ENCODE data around the gene CMTR1.

Gene CMTR1

DNA sequence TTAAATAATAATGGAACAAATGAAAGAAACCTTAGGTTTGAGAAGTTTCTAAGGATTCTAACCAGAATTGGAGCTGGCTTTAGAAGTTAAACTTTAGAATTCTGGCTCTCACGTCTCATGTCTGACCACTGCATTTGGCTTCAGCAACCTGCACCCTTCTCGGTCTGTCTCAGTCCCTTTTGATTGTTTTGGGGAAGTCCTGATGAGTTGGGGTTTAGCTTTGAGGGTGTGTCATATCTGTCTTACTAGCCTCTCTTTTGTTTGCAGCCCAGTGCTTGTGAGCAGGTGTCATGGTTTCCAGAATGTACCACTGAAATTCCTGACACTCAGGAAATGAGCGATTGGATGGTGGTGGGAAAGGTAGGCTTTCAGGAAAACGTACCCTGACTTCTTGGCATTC is 17.0 kb downstream of the CMTR1 start:
- Mint-ChIP-seq H3K4me1 (peaks cover 2% of the 10 kb centered on the region), H3K27me3 (no peaks in the 10 kb centered on the region), H3K4me3 (no peak overlapping the region), H3K9me3 (no peaks in the 10 kb centered on the region), H3K36me3 (peaks cover 62% of the 10 kb centered on the region), H3K27ac (no peak overlapping the region)
- CTCF ChIA-PET, result no interaction called here
- no peak for DNase-seq

- CTCF ChIA-PET, result interaction anchor here (0.8 kb wide), 1 partner anchor 10 kb away, joined by 3 read pairs; no protein-coding TSS in a partner anchor
- H3K4me1 Mint-ChIP-seq, result peaks cover 2% of the 10 kb centered on the region
- H3K4me3 Mint-ChIP-seq, result no peak overlapping the region
- DNase-seq, result no peak
- no peak overlapping the region for H3K27ac Mint-ChIP-seq
- H3K27me3 Mint-ChIP-seq, result no peaks in the 10 kb centered on the region
- H3K36me3 Mint-ChIP-seq, result peaks cover 65% of the 10 kb centered on the region
- H3K9me3 Mint-ChIP-seq, result no peaks in the 10 kb centered on the region
These were observed 18.6 kb downstream of the CMTR1 start for GRCh38 chr6:37451441-37452193.

- no peak for DNase-seq
- Mint-ChIP-seq H3K27ac (no peak overlapping the region), H3K36me3 (peaks cover 67% of the 10 kb centered on the region), H3K4me1 (peaks cover 2% of the 10 kb centered on the region), H3K9me3 (no peaks in the 10 kb centered on the region), H3K27me3 (no peaks in the 10 kb centered on the region), H3K4me3 (no peak overlapping the region)
- CTCF ChIA-PET, result interaction anchor here (0.6 kb wide), 1 partner anchor 204 kb away, joined by 3 read pairs; no protein-coding TSS in a partner anchor
These were observed 19.5 kb downstream of the CMTR1 start for GRCh38 chr6:37452522-37452921.

DNA sequence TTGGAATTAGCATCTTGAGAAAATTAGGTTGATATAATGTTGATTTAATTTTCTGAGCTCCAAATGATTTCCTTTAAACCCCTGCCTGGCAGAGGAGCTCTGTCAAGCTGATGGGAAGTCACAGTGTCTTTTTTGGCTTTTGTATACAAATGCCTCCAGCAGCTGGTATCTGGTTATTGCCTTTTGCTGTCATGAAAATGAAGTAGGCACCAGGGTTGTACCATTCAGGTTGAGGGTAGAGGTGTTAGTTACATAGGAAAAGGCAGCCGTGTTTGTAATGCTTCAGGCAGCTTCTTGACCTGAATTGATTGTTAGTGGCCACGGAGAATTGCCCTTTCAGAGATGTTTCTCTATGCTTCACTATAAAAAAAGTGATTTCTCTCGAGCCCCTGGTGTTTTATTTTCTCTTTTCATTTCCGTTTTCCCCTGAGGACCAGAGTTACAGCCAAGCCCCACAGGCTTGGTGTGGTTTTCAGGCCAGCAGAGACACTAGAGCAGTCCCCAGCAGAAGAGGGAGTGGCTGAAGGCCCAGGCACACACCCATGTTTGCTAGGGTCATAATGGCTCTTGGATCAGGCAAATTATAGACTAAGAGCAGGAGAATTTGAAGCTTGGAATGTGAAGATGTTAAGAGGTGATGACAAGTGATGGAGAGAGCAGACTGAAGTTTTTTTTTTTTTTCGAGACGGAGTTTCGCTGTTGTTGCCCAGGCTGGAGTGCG is 21.6 kb downstream of the CMTR1 start:
- DNase-seq, result no peak
- Mint-ChIP-seq H3K4me3 (no peak overlapping the region), H3K36me3 (peaks cover 79% of the 10 kb centered on the region), H3K27me3 (no peaks in the 10 kb centered on the region), H3K4me1 (peaks cover 2% of the 10 kb centered on the region), H3K27ac (no peak overlapping the region), H3K9me3 (no peaks in the 10 kb centered on the region)
- CTCF ChIA-PET, result interaction anchor here (1.3 kb wide), 1 partner anchor 14 kb away, joined by 3 read pairs; no protein-coding TSS in a partner anchor

DNA sequence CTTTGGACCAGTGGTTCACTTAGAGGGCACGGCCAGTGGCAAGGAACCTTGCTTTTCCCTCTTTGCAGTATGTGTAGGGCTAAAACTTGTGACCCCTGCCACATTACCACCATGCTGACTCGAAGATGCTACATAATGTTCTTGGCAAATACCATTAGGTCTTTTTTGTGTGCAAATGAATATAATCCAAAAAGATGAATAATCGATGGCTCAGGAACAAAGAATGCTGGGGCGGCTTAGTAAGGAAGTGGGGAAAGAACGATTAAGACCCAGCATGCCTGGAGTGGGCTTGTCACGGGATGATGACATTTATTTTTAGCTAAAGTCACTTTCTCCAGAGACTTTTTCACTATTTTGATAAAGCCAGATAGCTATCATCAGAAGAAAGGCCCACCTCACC is 23.1 kb downstream of the CMTR1 start:
- CTCF ChIA-PET, result no interaction called here
- H3K9me3 Mint-ChIP-seq, result no peaks in the 10 kb centered on the region
- DNase-seq, result no peak
- H3K27me3 Mint-ChIP-seq, result no peaks in the 10 kb centered on the region
- H3K4me1 Mint-ChIP-seq, result peaks cover 2% of the 10 kb centered on the region
- H3K4me3 Mint-ChIP-seq, result no peak overlapping the region
- H3K36me3 Mint-ChIP-seq, result peaks cover 76% of the 10 kb centered on the region
- H3K27ac Mint-ChIP-seq, result no peak overlapping the region

DNA sequence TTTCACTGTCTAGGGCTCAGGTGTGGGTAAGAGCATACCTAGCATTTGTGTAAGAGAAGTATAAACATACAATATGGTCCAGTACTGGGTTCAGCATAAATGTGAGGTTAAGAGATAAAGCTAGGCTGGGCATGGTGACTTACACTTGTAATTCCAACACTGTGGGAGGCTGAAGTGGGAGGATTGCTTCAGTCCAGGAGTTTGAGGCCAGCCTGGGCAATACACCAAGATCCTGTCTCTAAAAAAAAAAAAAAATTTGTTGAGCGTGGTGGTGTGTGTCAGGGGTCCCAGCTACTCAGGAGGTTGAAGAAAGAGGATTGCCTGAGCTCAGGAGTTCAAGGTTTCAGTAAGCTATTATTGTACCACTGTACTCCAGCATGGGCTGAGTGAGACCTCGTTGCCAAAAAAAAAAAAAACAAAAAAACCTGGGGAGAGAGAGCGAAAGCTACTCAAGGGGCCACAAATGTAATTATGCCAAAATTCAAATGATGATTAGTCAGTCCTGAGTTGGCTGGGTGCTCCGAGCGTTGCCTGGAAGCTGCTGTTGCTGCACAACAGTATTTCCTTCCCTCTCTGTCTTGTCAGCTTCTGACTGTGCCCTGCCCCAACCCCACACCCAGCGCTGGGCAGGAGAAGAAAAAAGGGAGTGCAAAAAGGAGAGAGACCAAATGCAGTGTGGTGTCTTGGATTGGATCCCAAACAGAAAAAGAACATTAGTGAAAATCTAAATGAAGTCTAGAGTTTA is 24.0 kb downstream of the CMTR1 start:
- Mint-ChIP-seq H3K4me3 (no peak overlapping the region), H3K27me3 (no peaks in the 10 kb centered on the region), H3K27ac (no peak overlapping the region), H3K9me3 (no peaks in the 10 kb centered on the region), H3K36me3 (peaks cover 77% of the 10 kb centered on the region), H3K4me1 (peaks cover 2% of the 10 kb centered on the region)
- no peak for DNase-seq
- CTCF ChIA-PET, result no interaction called here

DNA sequence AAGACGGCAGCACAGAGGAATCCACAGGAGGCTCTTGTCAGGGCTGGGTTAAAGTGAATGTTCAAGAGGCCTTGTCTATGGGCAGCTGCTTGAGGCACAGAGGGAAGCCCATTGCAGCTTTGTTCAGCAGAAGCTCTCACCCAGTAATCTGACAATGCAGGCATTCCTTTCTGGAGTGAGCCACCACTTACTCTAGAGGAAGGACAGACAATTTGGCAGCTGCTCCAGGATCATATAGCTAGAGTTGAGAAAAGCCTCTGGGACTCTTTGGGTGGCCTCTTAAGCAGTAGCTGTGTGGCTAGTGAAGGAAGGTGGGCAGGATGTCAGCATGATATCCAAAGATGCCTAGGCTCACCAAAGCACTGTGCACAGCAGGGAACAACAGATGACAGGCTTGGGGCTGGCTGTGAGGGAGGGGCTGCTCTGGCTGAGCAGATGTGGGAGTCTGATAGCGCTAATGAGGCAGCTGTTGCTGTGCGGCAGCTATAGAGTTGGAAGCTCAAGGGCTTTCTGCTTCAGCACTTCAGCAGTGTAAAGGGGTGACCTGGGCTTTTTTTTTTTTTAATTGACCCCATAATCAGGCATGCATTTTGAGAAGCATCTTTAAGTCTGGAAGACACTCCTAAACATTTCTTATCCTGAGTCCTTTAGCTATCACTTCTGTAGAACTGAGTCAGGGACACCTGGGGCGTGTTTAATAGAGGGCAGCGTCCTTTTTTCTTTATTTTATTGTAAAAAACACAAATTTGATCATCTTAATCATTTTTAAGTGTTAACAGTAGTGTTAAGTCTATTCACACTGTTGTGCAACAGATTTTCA is 27.2 kb downstream of the CMTR1 start:
- H3K36me3 Mint-ChIP-seq, result peaks cover 75% of the 10 kb centered on the region
- H3K27ac Mint-ChIP-seq, result no peak overlapping the region

GRCh38 chr6:37460805-37461204 is 27.8 kb downstream of the CMTR1 start:
- no peaks in the 10 kb centered on the region for H3K9me3 Mint-ChIP-seq
- H3K36me3 Mint-ChIP-seq, result peaks cover 73% of the 10 kb centered on the region
- DNase-seq, result no peak
- no peaks in the 10 kb centered on the region for H3K4me1 Mint-ChIP-seq
- H3K4me3 Mint-ChIP-seq, result no peak overlapping the region
- H3K27me3 Mint-ChIP-seq, result no peaks in the 10 kb centered on the region
- CTCF ChIA-PET, result no interaction called here
- no peak overlapping the region for H3K27ac Mint-ChIP-seq

More for the DNA sequence above, 27.2 kb downstream of the CMTR1 start:
- Mint-ChIP-seq H3K9me3 (no peaks in the 10 kb centered on the region), H3K4me3 (no peak overlapping the region), H3K4me1 (no peaks in the 10 kb centered on the region), H3K27me3 (no peaks in the 10 kb centered on the region)
- DNase-seq, result no peak
- CTCF ChIA-PET, result interaction anchor here (0.9 kb wide), 1 partner anchor 110 kb away, joined by 3 read pairs; no protein-coding TSS in a partner anchor

- CTCF ChIA-PET, result no interaction called here
- H3K36me3 Mint-ChIP-seq, result peaks cover 67% of the 10 kb centered on the region
These were observed 30.1 kb downstream of the CMTR1 start for GRCh38 chr6:37463110-37463509.

GRCh38 chr6:37467718-37468117 is 34.7 kb downstream of the CMTR1 start:
- no peak overlapping the region for H3K4me3 Mint-ChIP-seq
- CTCF ChIA-PET, result interaction anchor here (0.8 kb wide), 1 partner anchor 128 kb away, joined by 3 read pairs; no protein-coding TSS in a partner anchor
- H3K27ac Mint-ChIP-seq, result no peak overlapping the region
- peaks cover 59% of the 10 kb centered on the region for H3K36me3 Mint-ChIP-seq
- H3K27me3 Mint-ChIP-seq, result no peaks in the 10 kb centered on the region
- no peak for DNase-seq
- H3K4me1 Mint-ChIP-seq, result no peaks in the 10 kb centered on the region
- H3K9me3 Mint-ChIP-seq, result no peaks in the 10 kb centered on the region

More at GRCh38 chr6:37463110-37463509, 30.1 kb downstream of the CMTR1 start:
- Mint-ChIP-seq H3K4me1 (no peaks in the 10 kb centered on the region), H3K9me3 (no peaks in the 10 kb centered on the region), H3K4me3 (no peak overlapping the region), H3K27ac (no peak overlapping the region), H3K27me3 (no peaks in the 10 kb centered on the region)
- no peak for DNase-seq

- Mint-ChIP-seq H3K36me3 (peaks cover 62% of the 10 kb centered on the region), H3K4me3 (no peak overlapping the region), H3K4me1 (no peaks in the 10 kb centered on the region), H3K27me3 (no peaks in the 10 kb centered on the region), H3K9me3 (no peaks in the 10 kb centered on the region), H3K27ac (no peak overlapping the region)
- CTCF ChIA-PET, result interaction anchor here (0.7 to 1.2 kb wide), 3 partner anchors 10 to 218 kb away, joined by 3 to 4 read pairs (median 3); no protein-coding TSS in a partner anchor
- no peak for DNase-seq
These were observed 40.5 kb downstream of the CMTR1 start for GRCh38 chr6:37473364-37474095.

- Mint-ChIP-seq H3K27me3 (no peaks in the 10 kb centered on the region), H3K27ac (no peak overlapping the region), H3K4me3 (no peak overlapping the region), H3K36me3 (peaks cover 68% of the 10 kb centered on the region), H3K4me1 (no peaks in the 10 kb centered on the region), H3K9me3 (no peaks in the 10 kb centered on the region)
- DNase-seq, result no peak
- CTCF ChIA-PET, result no interaction called here
These were observed 41.3 kb downstream of the CMTR1 start for GRCh38 chr6:37474316-37474715.

- Mint-ChIP-seq H3K4me3 (no peak overlapping the region), H3K9me3 (no peaks in the 10 kb centered on the region), H3K4me1 (no peaks in the 10 kb centered on the region), H3K27ac (no peak overlapping the region), H3K36me3 (peaks cover 58% of the 10 kb centered on the region), H3K27me3 (no peaks in the 10 kb centered on the region)
- DNase-seq, result no peak
- CTCF ChIA-PET, result no interaction called here
These were observed 44.2 kb downstream of the CMTR1 start for GRCh38 chr6:37477191-37477590.

All from activated naive CD4-positive, alpha-beta T cell treated with anti-CD3 and anti-CD28 coated beads, Interleukin-2, amount 10 ng/mL, durations not matched to agents 7 days and 5 days (primary cell).